GM23338 (cell line): ENCODE measurements around the gene GPHA2. TPM values are rescaled to one million over a fixed set of nuclear protein-coding genes. Genes with fewer than 3 reads are reported as not detected.

Source experiments
- ATAC-seq: fragments of 200-7000 bp; cut with Tn5 transposase; 3 replicates; pipeline ENCODE4 v1.9.1; 2020
- DNase-seq: peaks from one replicate; pipeline ENCODE4 v3.0.0-alpha.2; 2015; ENCODE audit warnings: low spot score
- H2AFZ ChIP-seq: fragments of 200-600 bp; sonication (generic); 2 replicates; pipeline ENCODE4 v1.8.0; 2016; ENCODE audit warnings: antibody characterized with exemption, mild to moderate bottlenecking, moderate library complexity
- H3F3A ChIP-seq: fragments of 200-600 bp; sonication (generic); replicated peaks from 2 replicates; pipeline ENCODE4 v1.8.0; 2017; ENCODE audit warnings: antibody characterized with exemption, mixed run types, low read depth
- H3K27ac ChIP-seq: fragments of 200-600 bp; sonication (generic); 2 replicates; pipeline ENCODE4 v1.6.1; 2016; ENCODE audit warnings: low read depth
- H3K27me3 ChIP-seq: fragments of 200-600 bp; sonication (generic); 2 replicates; pipeline ENCODE4 v1.8.0; 2016; ENCODE audit warnings: mild to moderate bottlenecking, mixed run types, moderate library complexity; ENCODE audit not compliant: insufficient read depth
- H3K36me3 ChIP-seq: fragments of 200-600 bp; sonication (generic); 2 replicates; pipeline ENCODE4 v1.8.0; 2016; ENCODE audit warnings: mild to moderate bottlenecking; ENCODE audit not compliant: insufficient read depth
- H3K4me1 ChIP-seq: fragments of 200-600 bp; sonication (generic); 2 replicates; pipeline ENCODE4 v1.8.0; 2016; ENCODE audit warnings: mild to moderate bottlenecking, moderate library complexity; ENCODE audit not compliant: insufficient read depth
- H3K4me2 ChIP-seq: fragments of 200-600 bp; sonication (generic); 2 replicates; pipeline ENCODE4 v1.7.1; 2017; ENCODE audit warnings: mixed run types
- H3K4me3 ChIP-seq: fragments of 200-600 bp; sonication (generic); 2 replicates; pipeline ENCODE4 v1.6.1; 2016; ENCODE audit warnings: mixed run types
- H3K79me2 ChIP-seq: fragments of 200-600 bp; sonication (generic); replicated peaks from 2 replicates; pipeline ENCODE4 v1.8.0; 2017; ENCODE audit warnings: mild to moderate bottlenecking; ENCODE audit not compliant: insufficient read depth
- H3K9me2 ChIP-seq: fragments of 200-600 bp; sonication (generic); 2 replicates; pipeline ENCODE4 v1.8.0; 2017; ENCODE audit not compliant: insufficient read depth
- H4K20me1 ChIP-seq: fragments of 200-600 bp; sonication (generic); replicated peaks from 2 replicates; pipeline ENCODE4 v1.8.0; 2017; ENCODE audit warnings: mild to moderate bottlenecking; ENCODE audit not compliant: insufficient read depth
- H3K27ac Mint-ChIP-seq: 2 replicates; pipeline ENCODE4 v1.8.0; 2020; ENCODE audit warnings: inconsistent platforms, mild to moderate bottlenecking, moderate library complexity, mixed read lengths
- H3K27me3 Mint-ChIP-seq: 3 replicates; pipeline ENCODE4 v1.8.0; 2022; ENCODE audit warnings: low read depth, mild to moderate bottlenecking, moderate library complexity, mixed read lengths, inconsistent platforms; ENCODE audit not compliant: insufficient read depth, poor library complexity
- H3K36me3 Mint-ChIP-seq: 3 replicates; pipeline ENCODE4 v1.8.0; 2021; ENCODE audit warnings: low read depth, mild to moderate bottlenecking, inconsistent platforms, moderate library complexity, mixed read lengths
- H3K4me1 Mint-ChIP-seq: 3 replicates; pipeline ENCODE4 v1.8.0; 2020; ENCODE audit warnings: mild to moderate bottlenecking, inconsistent platforms, mixed read lengths
- H3K4me3 Mint-ChIP-seq: 3 replicates; pipeline ENCODE4 v1.8.0; 2021; ENCODE audit warnings: moderate library complexity, mild to moderate bottlenecking, inconsistent platforms, mixed read lengths
- H3K9me3 Mint-ChIP-seq: 3 replicates; pipeline ENCODE4 v1.8.0; 2020; ENCODE audit warnings: moderate library complexity, mild to moderate bottlenecking, inconsistent platforms, mixed read lengths
- CREB1 ChIP-seq: fragments of 250-450 bp; sonication (Bioruptor Pico); IDR thresholded peaks from 2 replicates; pipeline ENCODE4 v1.5.0; 2020; ENCODE audit warnings: low read depth, mild to moderate bottlenecking, moderate library complexity
- EZH2 ChIP-seq: fragments of 200-600 bp; sonication (generic); IDR thresholded peaks from one replicate; pipeline ENCODE4 v1.8.0; 2017; ENCODE audit warnings: antibody characterized with exemption, mild to moderate bottlenecking, low read depth; ENCODE audit not compliant: unreplicated experiment
- EZH2phosphoT487 ChIP-seq: fragments of 200-600 bp; sonication (generic); IDR thresholded peaks from one replicate; pipeline ENCODE4 v1.8.1; 2018; ENCODE audit warnings: antibody characterized with exemption; ENCODE audit not compliant: unreplicated experiment
- JUNB ChIP-seq: IDR thresholded peaks from one replicate; pipeline ENCODE4 v1.6.1; 2016; ENCODE audit warnings: antibody characterized with exemption; ENCODE audit not compliant: unreplicated experiment
- ZNF331 ChIP-seq: fragments of 250-450 bp; sonication (Bioruptor Pico); IDR thresholded peaks from 2 replicates; pipeline ENCODE4 v1.5.0; 2020; ENCODE audit warnings: low read depth, mild to moderate bottlenecking, moderate library complexity
- polyA plus RNA-seq: library from polyadenylated mRNA; unstranded; fragments of >200 nt; fragmentation: Nextera tagmentation; extraction: Ambion mirVana; gene quantifications from 2 replicates; pipeline ENCODE4 v1.2.1, GENCODE V29; 2016
- total RNA-seq: library from RNA; depleted of rRNA; stranded (reverse); fragments of >200 nt; shearing (Covaris generic); gene quantifications from 2 replicates; pipeline ENCODE4 v1.2.3, GENCODE V29; 2014
- TF ChIP-seq, protein P1 (sequence below): IDR thresholded peaks from one replicate; pipeline ENCODE4 v1.6.1; 2018; ENCODE audit warnings: antibody characterized with exemption; ENCODE audit not compliant: unreplicated experiment
- TF ChIP-seq, protein P2 (sequence below), 2 experiments: fragments of 200-600 bp in 1 of 2; sonication (generic) in 1 of 2; conservative IDR thresholded peaks; 2 replicates each; pipeline versions ENCODE4 v1.5.1 to v1.6.1; 2016 to 2017; ENCODE audit warnings: antibody characterized with exemption in 2 of 2, low read depth in 2 of 2, mild to moderate bottlenecking in 2 of 2, moderate library complexity in 1 of 2
- TF ChIP-seq, protein P3 (sequence below): fragments of 250-450 bp; sonication (Bioruptor Pico); IDR thresholded peaks from 2 replicates; pipeline ENCODE4 v1.5.0; 2020; ENCODE audit warnings: mild to moderate bottlenecking, moderate library complexity

The GPHA2 gene
- total and polyA plus RNA-seq, 2 experiments from 2014 or later = 0.83 to 1.8 TPM

DNA sequence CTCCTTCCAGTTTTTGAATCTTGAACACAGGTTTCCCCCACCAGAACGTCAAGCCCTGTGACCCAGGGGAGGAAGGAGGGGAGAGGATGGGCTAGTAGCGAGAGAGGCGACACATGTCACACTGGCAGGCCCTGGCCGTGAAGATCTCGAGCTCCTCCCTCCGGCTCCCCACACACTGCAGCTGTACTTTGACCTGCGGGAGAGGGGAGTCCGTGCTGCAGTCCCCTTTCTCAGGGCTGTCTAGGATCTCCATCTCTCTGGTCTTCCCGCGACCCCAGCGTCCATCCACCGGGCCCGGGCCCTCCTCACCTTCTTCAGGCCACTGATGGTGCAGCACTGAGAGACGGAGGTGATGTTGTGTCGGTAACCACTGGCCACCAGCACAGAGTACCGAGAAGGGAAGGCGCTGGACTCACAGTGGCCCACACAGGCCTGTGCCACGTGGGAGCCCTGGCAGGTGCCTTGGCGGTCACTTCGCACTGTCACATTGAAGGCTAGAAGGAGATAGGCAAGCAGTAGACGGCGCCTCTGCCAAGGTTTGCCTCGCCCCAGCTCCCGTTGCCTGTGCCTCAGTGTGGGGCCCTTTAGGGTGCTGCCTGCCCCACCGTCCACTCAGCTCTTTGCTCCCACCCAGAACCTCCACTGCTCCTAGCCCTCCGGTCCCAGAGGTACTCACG is 873 bp downstream of the GPHA2 start:
- H2AFZ ChIP-seq = no peak overlapping the region
- H3K4me1 ChIP-seq = peaks cover 7% of the 10 kb centered on the region; the same call in 1 of the 2 replicates
- no peak overlapping the region for H3K27ac ChIP-seq
- H3K9me2 ChIP-seq = no peaks in the 10 kb centered on the region
- Mint-ChIP-seq H3K4me1 (peaks cover 29% of the 10 kb centered on the region), H3K9me3 (no peaks in the 10 kb centered on the region), H3K27ac (no peak overlapping the region), H3K4me3 (no peak overlapping the region; the same call in 2 of the 3 replicates), H3K36me3 (no peaks in the 10 kb centered on the region), H3K27me3 (peaks cover 12% of the 10 kb centered on the region)
- ATAC-seq (peak; percentile 45), DNase-seq (peak; percentile 40)
- TF ChIP-seq EZH2phosphoT487 = no peak
- no peak for TF ChIP-seq JUNB
- TF ChIP-seq ZNF331 (CRISPR knock-in tag) = no peak
- TF ChIP-seq CREB1 = no peak
- TF ChIP-seq, protein P1, sequence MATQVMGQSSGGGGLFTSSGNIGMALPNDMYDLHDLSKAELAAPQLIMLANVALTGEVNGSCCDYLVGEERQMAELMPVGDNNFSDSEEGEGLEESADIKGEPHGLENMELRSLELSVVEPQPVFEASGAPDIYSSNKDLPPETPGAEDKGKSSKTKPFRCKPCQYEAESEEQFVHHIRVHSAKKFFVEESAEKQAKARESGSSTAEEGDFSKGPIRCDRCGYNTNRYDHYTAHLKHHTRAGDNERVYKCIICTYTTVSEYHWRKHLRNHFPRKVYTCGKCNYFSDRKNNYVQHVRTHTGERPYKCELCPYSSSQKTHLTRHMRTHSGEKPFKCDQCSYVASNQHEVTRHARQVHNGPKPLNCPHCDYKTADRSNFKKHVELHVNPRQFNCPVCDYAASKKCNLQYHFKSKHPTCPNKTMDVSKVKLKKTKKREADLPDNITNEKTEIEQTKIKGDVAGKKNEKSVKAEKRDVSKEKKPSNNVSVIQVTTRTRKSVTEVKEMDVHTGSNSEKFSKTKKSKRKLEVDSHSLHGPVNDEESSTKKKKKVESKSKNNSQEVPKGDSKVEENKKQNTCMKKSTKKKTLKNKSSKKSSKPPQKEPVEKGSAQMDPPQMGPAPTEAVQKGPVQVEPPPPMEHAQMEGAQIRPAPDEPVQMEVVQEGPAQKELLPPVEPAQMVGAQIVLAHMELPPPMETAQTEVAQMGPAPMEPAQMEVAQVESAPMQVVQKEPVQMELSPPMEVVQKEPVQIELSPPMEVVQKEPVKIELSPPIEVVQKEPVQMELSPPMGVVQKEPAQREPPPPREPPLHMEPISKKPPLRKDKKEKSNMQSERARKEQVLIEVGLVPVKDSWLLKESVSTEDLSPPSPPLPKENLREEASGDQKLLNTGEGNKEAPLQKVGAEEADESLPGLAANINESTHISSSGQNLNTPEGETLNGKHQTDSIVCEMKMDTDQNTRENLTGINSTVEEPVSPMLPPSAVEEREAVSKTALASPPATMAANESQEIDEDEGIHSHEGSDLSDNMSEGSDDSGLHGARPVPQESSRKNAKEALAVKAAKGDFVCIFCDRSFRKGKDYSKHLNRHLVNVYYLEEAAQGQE = no peak
- TF ChIP-seq EZH2 = no peak
- TF ChIP-seq, protein P2, sequence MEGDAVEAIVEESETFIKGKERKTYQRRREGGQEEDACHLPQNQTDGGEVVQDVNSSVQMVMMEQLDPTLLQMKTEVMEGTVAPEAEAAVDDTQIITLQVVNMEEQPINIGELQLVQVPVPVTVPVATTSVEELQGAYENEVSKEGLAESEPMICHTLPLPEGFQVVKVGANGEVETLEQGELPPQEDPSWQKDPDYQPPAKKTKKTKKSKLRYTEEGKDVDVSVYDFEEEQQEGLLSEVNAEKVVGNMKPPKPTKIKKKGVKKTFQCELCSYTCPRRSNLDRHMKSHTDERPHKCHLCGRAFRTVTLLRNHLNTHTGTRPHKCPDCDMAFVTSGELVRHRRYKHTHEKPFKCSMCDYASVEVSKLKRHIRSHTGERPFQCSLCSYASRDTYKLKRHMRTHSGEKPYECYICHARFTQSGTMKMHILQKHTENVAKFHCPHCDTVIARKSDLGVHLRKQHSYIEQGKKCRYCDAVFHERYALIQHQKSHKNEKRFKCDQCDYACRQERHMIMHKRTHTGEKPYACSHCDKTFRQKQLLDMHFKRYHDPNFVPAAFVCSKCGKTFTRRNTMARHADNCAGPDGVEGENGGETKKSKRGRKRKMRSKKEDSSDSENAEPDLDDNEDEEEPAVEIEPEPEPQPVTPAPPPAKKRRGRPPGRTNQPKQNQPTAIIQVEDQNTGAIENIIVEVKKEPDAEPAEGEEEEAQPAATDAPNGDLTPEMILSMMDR (conservative IDR thresholded peaks at IDR 0.05; ENCODE audit: low read depth in 2 of 2) = peak in 1 of 2 experiments; percentile 25; a peak in 1 of 4 replicates
- peak overlapping the region; percentile 54; the same call in 1 of the 2 replicates for H3K4me2 ChIP-seq
- H3K27me3 ChIP-seq = no peaks in the 10 kb centered on the region
- no peaks in the 10 kb centered on the region for H3F3A ChIP-seq
- no peaks in the 10 kb centered on the region for H4K20me1 ChIP-seq
- H3K79me2 ChIP-seq = no peaks in the 10 kb centered on the region
- no peaks in the 10 kb centered on the region for H3K36me3 ChIP-seq
- H3K4me3 ChIP-seq = no peak overlapping the region

DNA sequence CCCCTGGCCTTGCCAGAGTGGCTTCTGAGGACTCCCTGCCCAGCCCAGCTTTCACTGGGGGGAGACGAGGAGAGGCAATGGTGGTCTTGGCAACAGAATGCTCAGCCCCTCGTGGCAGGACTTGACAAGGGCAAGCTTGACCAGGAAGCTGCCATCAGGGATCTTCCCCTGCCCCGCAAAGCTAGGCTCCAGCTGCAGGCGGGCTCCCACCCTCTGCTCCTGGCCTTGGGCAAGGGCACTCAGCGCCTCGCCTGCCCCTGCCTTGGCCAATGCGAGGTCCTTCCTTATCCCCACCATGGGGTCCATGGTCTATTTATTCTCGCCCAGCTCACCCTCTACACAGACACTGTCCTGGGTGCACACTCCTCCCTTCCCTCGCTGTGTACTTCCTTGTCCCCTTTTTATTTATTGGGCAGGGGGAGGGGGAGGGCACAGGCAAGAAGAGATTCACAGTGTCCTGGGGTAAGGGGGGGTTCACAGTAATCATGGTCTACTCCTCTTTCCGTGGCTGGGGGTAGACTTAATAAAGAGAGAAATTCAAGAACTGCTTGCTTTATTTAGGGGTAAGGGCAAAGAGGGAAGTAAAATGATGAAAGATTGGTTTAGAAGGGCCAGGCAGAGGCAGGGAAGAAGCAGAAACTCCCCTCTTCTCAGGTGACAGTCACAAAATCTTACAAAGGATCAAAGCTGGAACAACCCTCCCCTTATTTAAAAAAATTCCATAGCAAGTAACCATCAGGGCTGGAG is 1.6 kb downstream of the GPHA2 start:
- peaks cover 29% of the 10 kb centered on the region for H3K4me1 Mint-ChIP-seq
- no peak overlapping the region; the same call in 2 of the 3 replicates for H3K4me3 Mint-ChIP-seq
- no peaks in the 10 kb centered on the region for H3K36me3 Mint-ChIP-seq
- no peaks in the 10 kb centered on the region for H3K9me2 ChIP-seq
- H3K27ac Mint-ChIP-seq = no peak overlapping the region
- no peaks in the 10 kb centered on the region for H3K79me2 ChIP-seq
- no peaks in the 10 kb centered on the region for H3K27me3 ChIP-seq
- no peaks in the 10 kb centered on the region for H3K36me3 ChIP-seq
- H2AFZ ChIP-seq = no peak overlapping the region
- no peak overlapping the region for H3K4me2 ChIP-seq
- DNase-seq = no peak
- H3F3A ChIP-seq = no peaks in the 10 kb centered on the region
- peaks cover 7% of the 10 kb centered on the region; the same call in 1 of the 2 replicates for H3K4me1 ChIP-seq
- H3K27me3 Mint-ChIP-seq = peaks cover 16% of the 10 kb centered on the region
- no peak for ATAC-seq
- H4K20me1 ChIP-seq = no peaks in the 10 kb centered on the region
- no peak overlapping the region for H3K27ac ChIP-seq
- H3K4me3 ChIP-seq = no peak overlapping the region
- no peaks in the 10 kb centered on the region for H3K9me3 Mint-ChIP-seq
- TF ChIP-seq EZH2 = no peak
- TF ChIP-seq, protein P3, sequence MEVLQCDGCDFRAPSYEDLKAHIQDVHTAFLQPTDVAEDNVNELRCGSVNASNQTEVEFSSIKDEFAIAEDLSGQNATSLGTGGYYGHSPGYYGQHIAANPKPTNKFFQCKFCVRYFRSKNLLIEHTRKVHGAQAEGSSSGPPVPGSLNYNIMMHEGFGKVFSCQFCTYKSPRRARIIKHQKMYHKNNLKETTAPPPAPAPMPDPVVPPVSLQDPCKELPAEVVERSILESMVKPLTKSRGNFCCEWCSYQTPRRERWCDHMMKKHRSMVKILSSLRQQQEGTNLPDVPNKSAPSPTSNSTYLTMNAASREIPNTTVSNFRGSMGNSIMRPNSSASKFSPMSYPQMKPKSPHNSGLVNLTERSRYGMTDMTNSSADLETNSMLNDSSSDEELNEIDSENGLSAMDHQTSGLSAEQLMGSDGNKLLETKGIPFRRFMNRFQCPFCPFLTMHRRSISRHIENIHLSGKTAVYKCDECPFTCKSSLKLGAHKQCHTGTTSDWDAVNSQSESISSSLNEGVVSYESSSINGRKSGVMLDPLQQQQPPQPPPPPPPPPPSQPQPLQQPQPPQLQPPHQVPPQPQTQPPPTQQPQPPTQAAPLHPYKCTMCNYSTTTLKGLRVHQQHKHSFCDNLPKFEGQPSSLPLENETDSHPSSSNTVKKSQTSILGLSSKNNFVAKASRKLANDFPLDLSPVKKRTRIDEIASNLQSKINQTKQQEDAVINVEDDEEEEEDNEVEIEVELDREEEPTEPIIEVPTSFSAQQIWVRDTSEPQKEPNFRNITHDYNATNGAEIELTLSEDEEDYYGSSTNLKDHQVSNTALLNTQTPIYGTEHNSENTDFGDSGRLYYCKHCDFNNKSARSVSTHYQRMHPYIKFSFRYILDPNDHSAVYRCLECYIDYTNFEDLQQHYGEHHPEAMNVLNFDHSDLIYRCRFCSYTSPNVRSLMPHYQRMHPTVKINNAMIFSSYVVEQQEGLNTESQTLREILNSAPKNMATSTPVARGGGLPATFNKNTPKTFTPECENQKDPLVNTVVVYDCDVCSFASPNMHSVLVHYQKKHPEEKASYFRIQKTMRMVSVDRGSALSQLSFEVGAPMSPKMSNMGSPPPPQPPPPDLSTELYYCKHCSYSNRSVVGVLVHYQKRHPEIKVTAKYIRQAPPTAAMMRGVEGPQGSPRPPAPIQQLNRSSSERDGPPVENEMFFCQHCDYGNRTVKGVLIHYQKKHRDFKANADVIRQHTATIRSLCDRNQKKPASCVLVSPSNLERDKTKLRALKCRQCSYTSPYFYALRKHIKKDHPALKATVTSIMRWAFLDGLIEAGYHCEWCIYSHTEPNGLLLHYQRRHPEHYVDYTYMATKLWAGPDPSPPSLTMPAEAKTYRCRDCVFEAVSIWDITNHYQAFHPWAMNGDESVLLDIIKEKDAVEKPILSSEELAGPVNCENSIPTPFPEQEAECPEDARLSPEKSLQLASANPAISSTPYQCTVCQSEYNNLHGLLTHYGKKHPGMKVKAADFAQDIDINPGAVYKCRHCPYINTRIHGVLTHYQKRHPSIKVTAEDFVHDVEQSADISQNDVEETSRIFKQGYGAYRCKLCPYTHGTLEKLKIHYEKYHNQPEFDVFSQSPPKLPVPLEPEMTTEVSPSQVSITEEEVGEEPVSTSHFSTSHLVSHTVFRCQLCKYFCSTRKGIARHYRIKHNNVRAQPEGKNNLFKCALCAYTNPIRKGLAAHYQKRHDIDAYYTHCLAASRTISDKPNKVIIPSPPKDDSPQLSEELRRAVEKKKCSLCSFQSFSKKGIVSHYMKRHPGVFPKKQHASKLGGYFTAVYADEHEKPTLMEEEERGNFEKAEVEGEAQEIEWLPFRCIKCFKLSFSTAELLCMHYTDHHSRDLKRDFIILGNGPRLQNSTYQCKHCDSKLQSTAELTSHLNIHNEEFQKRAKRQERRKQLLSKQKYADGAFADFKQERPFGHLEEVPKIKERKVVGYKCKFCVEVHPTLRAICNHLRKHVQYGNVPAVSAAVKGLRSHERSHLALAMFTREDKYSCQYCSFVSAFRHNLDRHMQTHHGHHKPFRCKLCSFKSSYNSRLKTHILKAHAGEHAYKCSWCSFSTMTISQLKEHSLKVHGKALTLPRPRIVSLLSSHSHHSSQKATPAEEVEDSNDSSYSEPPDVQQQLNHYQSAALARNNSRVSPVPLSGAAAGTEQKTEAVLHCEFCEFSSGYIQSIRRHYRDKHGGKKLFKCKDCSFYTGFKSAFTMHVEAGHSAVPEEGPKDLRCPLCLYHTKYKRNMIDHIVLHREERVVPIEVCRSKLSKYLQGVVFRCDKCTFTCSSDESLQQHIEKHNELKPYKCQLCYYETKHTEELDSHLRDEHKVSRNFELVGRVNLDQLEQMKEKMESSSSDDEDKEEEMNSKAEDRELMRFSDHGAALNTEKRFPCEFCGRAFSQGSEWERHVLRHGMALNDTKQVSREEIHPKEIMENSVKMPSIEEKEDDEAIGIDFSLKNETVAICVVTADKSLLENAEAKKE (CRISPR knock-in tag) = no peak
